ENCODE results near the gene PRPSAP2. TPM values are rescaled to one million over a fixed set of nuclear protein-coding genes. Genes with fewer than 3 reads are reported as not detected.

PRPSAP2 gene
- total RNA-seq, 1 donor from 2014 or later = 145 TPM

- no peak overlapping the region for H3K4me3 Mint-ChIP-seq
- Histone ChIP-seq H3K4me2 (peak overlapping the region; percentile 58), H3K36me3 (no peaks in the 10 kb centered on the region), H3F3A (ENCODE audit: low read depth) (peaks cover 18% of the 10 kb centered on the region), H3K9me3 (ENCODE audit: low read depth) (no peaks in the 10 kb centered on the region), H2AFZ (replicated peaks) (no peak overlapping the region), H3K4me3 (no peak overlapping the region), H3K9ac (peak overlapping the region; percentile 27), H3K27me3 (no peaks in the 10 kb centered on the region), H3K79me2 (ENCODE audit: low read depth) (no peaks in the 10 kb centered on the region), H3K27ac (peak overlapping the region; percentile 64), H3K4me1 (peaks cover 27% of the 10 kb centered on the region), H4K20me1 (ENCODE audit: low read depth) (no peaks in the 10 kb centered on the region)
- no peaks in the 10 kb centered on the region for H3K36me3 Mint-ChIP-seq
- TF ChIP-seq EZH2phosphoT487 (IDR thresholded peaks at IDR 0.05) = no peak
- TF ChIP-seq CTCF (IDR thresholded peaks at IDR 0.05) = no peak
- TF ChIP-seq EZH2 (IDR thresholded peaks at IDR 0.05) = no peak
- peaks cover 33% of the 10 kb centered on the region for H3K4me1 Mint-ChIP-seq
- H3K27me3 Mint-ChIP-seq (ENCODE audit: insufficient read depth, low read depth) = peaks cover 7% of the 10 kb centered on the region
- DNase-seq (ENCODE audit: low spot score) = peak; percentile 84
- H3K9me3 Mint-ChIP-seq = no peaks in the 10 kb centered on the region
- H3K27ac Mint-ChIP-seq = peak overlapping the region; percentile 94
These were observed 109.1 kb downstream of the PRPSAP2 start for GRCh38 chr17:18966831-18967624.

- H3K27ac Mint-ChIP-seq = peak overlapping the region; percentile 94
These were observed 110.0 kb downstream of the PRPSAP2 start for GRCh38 chr17:18967916-18968315.

DNA sequence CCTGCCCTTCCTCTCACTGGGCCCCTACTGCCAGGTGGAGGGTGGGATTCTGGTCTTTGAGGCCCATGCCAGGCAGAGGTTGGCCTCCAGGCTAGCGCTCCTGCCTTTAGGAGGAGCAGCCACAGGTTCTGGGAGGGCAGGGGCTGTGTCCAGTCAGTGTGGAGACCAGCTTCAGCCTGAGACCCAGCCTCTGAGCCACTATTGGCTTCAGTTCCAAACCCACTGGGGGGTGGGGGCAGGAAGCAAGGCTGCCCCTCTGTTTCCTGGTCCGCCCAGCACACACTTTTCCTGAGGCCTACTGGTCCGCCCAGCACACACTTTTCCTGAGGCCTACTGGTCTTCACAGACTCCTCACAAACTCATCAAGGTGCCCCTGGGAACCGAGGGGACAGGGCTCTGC lies 110.4 kb downstream of the PRPSAP2 start:
- no peak for DNase-seq (ENCODE audit: low spot score)
- Histone ChIP-seq H3K4me1 (peaks cover 24% of the 10 kb centered on the region), H3K4me2 (peak overlapping the region; percentile 18), H3K79me2 (ENCODE audit: low read depth) (no peaks in the 10 kb centered on the region), H3K9ac (no peak overlapping the region), H3K27ac (peak overlapping the region; percentile 64), H4K20me1 (ENCODE audit: low read depth) (no peaks in the 10 kb centered on the region), H3K9me3 (ENCODE audit: low read depth) (no peaks in the 10 kb centered on the region), H3K36me3 (no peaks in the 10 kb centered on the region), H3F3A (ENCODE audit: low read depth) (peaks cover 18% of the 10 kb centered on the region), H3K27me3 (no peaks in the 10 kb centered on the region), H3K4me3 (no peak overlapping the region), H2AFZ (replicated peaks) (no peak overlapping the region)
- H3K27ac Mint-ChIP-seq = peak overlapping the region; percentile 67
- TF ChIP-seq EZH2 (IDR thresholded peaks at IDR 0.05) (no peak), EZH2phosphoT487 (IDR thresholded peaks at IDR 0.05) (no peak), CTCF (IDR thresholded peaks at IDR 0.05) (no peak)
- H3K9me3 Mint-ChIP-seq = no peaks in the 10 kb centered on the region
- H3K4me3 Mint-ChIP-seq = no peak overlapping the region
- H3K36me3 Mint-ChIP-seq = no peaks in the 10 kb centered on the region
- peaks cover 23% of the 10 kb centered on the region for H3K4me1 Mint-ChIP-seq
- peaks cover 7% of the 10 kb centered on the region for H3K27me3 Mint-ChIP-seq (ENCODE audit: insufficient read depth, low read depth)

More at GRCh38 chr17:18967916-18968315, 110.0 kb downstream of the PRPSAP2 start:
- Histone ChIP-seq H3K36me3 (no peaks in the 10 kb centered on the region), H3K79me2 (ENCODE audit: low read depth) (no peaks in the 10 kb centered on the region), H4K20me1 (ENCODE audit: low read depth) (no peaks in the 10 kb centered on the region), H3K27me3 (no peaks in the 10 kb centered on the region), H3K4me2 (peak overlapping the region; percentile 58), H3K9ac (no peak overlapping the region), H2AFZ (replicated peaks) (no peak overlapping the region), H3K4me1 (peaks cover 24% of the 10 kb centered on the region), H3F3A (ENCODE audit: low read depth) (peaks cover 18% of the 10 kb centered on the region), H3K4me3 (no peak overlapping the region), H3K9me3 (ENCODE audit: low read depth) (no peaks in the 10 kb centered on the region), H3K27ac (peak overlapping the region; percentile 64)
- TF ChIP-seq CTCF (IDR thresholded peaks at IDR 0.05) = no peak
- no peak for TF ChIP-seq EZH2phosphoT487 (IDR thresholded peaks at IDR 0.05)
- TF ChIP-seq EZH2 (IDR thresholded peaks at IDR 0.05) = no peak
- no peaks in the 10 kb centered on the region for H3K36me3 Mint-ChIP-seq
- no peak for DNase-seq (ENCODE audit: low spot score)
- H3K9me3 Mint-ChIP-seq = no peaks in the 10 kb centered on the region
- H3K27me3 Mint-ChIP-seq (ENCODE audit: insufficient read depth, low read depth) = peaks cover 7% of the 10 kb centered on the region
- peak overlapping the region; percentile 18 for H3K4me3 Mint-ChIP-seq
- H3K4me1 Mint-ChIP-seq = peaks cover 26% of the 10 kb centered on the region

All from neural progenitor cell (in vitro differentiated cells).